ENCODE results near the gene OR52K2. TPM values are rescaled to one million over a fixed set of nuclear protein-coding genes. Genes with fewer than 3 reads are reported as not detected.

Gene OR52K2
- total RNA-seq, 1 donor = not detected

DNA sequence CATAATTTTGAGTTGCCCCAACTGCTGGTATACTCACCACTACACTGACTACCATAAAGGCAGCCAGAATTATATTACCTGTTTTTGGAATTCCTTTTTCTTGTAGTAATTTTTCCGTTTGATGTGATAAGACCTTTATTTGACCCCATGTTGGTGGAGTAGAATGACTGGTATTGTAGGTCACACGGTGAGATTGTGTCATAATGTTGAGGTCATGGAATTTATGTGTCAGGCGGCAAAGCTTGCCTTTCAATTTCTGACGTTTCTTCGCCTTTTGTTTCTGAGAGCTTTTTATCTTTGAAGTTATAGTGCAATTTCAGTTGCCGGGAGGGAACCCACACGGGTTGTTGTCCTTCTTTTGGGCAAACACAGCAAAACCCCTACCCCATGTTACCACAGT is 46.4 kb downstream of the OR52K2 start:
- no peak for DNase-seq (ENCODE audit: insufficient read length, low spot score, missing footprints)
- H3K36me3 ChIP-seq (ENCODE audit: insufficient read depth, low read length) = no peaks in the 10 kb centered on the region
- no peaks in the 10 kb centered on the region for H3K9me3 ChIP-seq (ENCODE audit: low read depth, low read length)
- H2AFZ ChIP-seq (ENCODE audit: low read length) = no peak overlapping the region
- H3K4me2 ChIP-seq (ENCODE audit: insufficient read depth, low read length) = no peak overlapping the region
- no peak overlapping the region for H3K27ac ChIP-seq (ENCODE audit: low read depth, low read length)
- H3K4me3 ChIP-seq (ENCODE audit: insufficient read depth, low read length) = no peak overlapping the region
- no peaks in the 10 kb centered on the region for H4K20me1 ChIP-seq (ENCODE audit: insufficient read depth, low read length)
- TF ChIP-seq, protein P1, sequence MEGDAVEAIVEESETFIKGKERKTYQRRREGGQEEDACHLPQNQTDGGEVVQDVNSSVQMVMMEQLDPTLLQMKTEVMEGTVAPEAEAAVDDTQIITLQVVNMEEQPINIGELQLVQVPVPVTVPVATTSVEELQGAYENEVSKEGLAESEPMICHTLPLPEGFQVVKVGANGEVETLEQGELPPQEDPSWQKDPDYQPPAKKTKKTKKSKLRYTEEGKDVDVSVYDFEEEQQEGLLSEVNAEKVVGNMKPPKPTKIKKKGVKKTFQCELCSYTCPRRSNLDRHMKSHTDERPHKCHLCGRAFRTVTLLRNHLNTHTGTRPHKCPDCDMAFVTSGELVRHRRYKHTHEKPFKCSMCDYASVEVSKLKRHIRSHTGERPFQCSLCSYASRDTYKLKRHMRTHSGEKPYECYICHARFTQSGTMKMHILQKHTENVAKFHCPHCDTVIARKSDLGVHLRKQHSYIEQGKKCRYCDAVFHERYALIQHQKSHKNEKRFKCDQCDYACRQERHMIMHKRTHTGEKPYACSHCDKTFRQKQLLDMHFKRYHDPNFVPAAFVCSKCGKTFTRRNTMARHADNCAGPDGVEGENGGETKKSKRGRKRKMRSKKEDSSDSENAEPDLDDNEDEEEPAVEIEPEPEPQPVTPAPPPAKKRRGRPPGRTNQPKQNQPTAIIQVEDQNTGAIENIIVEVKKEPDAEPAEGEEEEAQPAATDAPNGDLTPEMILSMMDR (IDR thresholded peaks at IDR 0.05; ENCODE audit: extremely low read depth, low read depth, low read length) = no peak
- no peaks in the 10 kb centered on the region for H3K79me2 ChIP-seq (ENCODE audit: insufficient read depth, low read length)
- peaks cover 18% of the 10 kb centered on the region for H3K27me3 ChIP-seq (ENCODE audit: insufficient read depth, low read length)
- no peaks in the 10 kb centered on the region for H3K4me1 ChIP-seq (ENCODE audit: insufficient read depth, low read length)

DNA sequence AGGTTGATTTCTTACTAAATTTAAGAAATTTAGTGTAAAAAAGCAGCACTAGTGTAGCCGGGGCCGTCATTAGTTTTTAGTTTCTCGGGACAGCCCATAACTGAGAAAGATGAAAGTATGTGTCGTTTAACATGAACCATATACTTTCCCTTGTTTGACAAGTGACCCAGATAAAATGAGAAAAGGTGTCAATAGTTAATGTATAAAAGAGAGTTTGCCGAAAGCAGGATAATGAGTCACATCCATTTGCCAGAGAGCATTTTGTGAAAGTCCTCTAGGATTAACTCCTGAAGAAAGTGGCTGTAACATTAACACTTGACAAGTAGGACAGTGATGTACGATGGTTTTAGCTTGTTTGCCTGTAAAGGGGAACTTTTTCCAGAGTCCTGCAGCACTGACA is 46.9 kb downstream of the OR52K2 start:
- H2AFZ ChIP-seq (ENCODE audit: low read length) = no peak overlapping the region
- H3K4me2 ChIP-seq (ENCODE audit: insufficient read depth, low read length) = no peak overlapping the region
- no peaks in the 10 kb centered on the region for H3K9me3 ChIP-seq (ENCODE audit: low read depth, low read length)
- no peaks in the 10 kb centered on the region for H4K20me1 ChIP-seq (ENCODE audit: insufficient read depth, low read length)
- no peak for DNase-seq (ENCODE audit: insufficient read length, low spot score, missing footprints)
- TF ChIP-seq, protein P1 (IDR thresholded peaks at IDR 0.05; ENCODE audit: extremely low read depth, low read depth, low read length) = no peak
- no peak overlapping the region for H3K4me3 ChIP-seq (ENCODE audit: insufficient read depth, low read length)
- peaks cover 18% of the 10 kb centered on the region for H3K27me3 ChIP-seq (ENCODE audit: insufficient read depth, low read length)
- H3K4me1 ChIP-seq (ENCODE audit: insufficient read depth, low read length) = no peaks in the 10 kb centered on the region
- H3K36me3 ChIP-seq (ENCODE audit: insufficient read depth, low read length) = no peaks in the 10 kb centered on the region
- no peaks in the 10 kb centered on the region for H3K79me2 ChIP-seq (ENCODE audit: insufficient read depth, low read length)
- no peak overlapping the region for H3K27ac ChIP-seq (ENCODE audit: low read depth, low read length)

DNA sequence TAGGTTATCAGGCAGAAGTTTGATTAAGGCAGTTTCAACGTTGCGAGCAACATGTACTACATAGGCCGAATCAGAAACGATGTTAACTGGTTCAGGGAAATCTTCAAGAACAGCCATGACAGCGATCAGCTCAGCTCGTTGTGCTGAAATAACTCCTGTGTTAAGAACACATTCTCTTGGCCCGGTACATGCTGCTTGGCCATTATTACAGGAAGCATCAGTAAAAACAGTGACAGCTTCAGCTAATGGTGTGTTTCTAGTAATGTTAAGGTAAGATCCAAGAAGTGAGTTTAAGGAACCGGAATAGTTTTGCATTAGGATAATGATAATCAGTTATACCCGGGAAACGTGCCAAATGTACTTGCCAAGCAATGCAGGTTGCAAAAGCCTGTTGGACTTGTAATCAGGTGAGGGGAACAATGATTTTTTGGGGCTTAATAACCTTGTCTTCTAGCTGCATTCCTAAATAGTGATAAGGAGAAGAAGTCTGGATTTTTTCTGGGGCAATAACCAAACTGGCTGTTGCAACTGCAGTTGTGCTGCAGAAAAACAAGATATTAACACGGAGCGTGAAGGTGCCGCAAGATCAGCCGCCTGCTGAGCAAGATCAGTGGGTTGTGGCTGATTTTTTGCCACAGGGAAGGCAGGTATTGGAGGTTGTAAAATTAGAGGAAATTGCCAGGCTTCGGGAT is 47.6 kb downstream of the OR52K2 start:
- Histone ChIP-seq H4K20me1 (ENCODE audit: insufficient read depth, low read length) (no peaks in the 10 kb centered on the region), H3K27ac (ENCODE audit: low read depth, low read length) (no peak overlapping the region), H3K4me1 (ENCODE audit: insufficient read depth, low read length) (no peaks in the 10 kb centered on the region), H3K9me3 (ENCODE audit: low read depth, low read length) (no peaks in the 10 kb centered on the region), H3K27me3 (ENCODE audit: insufficient read depth, low read length) (peaks cover 18% of the 10 kb centered on the region), H3K36me3 (ENCODE audit: insufficient read depth, low read length) (no peaks in the 10 kb centered on the region), H2AFZ (ENCODE audit: low read length) (no peak overlapping the region), H3K4me3 (ENCODE audit: insufficient read depth, low read length) (no peak overlapping the region), H3K4me2 (ENCODE audit: insufficient read depth, low read length) (no peak overlapping the region), H3K79me2 (ENCODE audit: insufficient read depth, low read length) (no peaks in the 10 kb centered on the region)
- TF ChIP-seq, protein P1 (IDR thresholded peaks at IDR 0.05; ENCODE audit: extremely low read depth, low read depth, low read length) = no peak
- DNase-seq (ENCODE audit: insufficient read length, low spot score, missing footprints) = no peak

Other genes with a start within 250 kb of the OR52K2 start
- not detected in 2 replicates for gene OR52B4, start 80.9 kb upstream of the OR52K2 start, total RNA-seq
- 15.6 and 15.9 TPM in 2 replicates for gene TRIM21, start 55.6 kb upstream of the OR52K2 start, total RNA-seq
- gene OR52K1, start 33.4 kb downstream of the OR52K2 start, total RNA-seq = not detected in 2 replicates
- not detected in 2 replicates for gene OR52M1, start 95.9 kb downstream of the OR52K2 start, total RNA-seq
- gene OR52I2, start 132.4 kb downstream of the OR52K2 start, total RNA-seq = not detected in 2 replicates
- gene OR52I1, start 144.7 kb downstream of the OR52K2 start, total RNA-seq = not detected in 2 replicates
- gene TRIM68, start 158.9 kb downstream of the OR52K2 start, total RNA-seq = 13.6 and 17.7 TPM in 2 replicates
- gene OR51D1, start 188.2 kb downstream of the OR52K2 start, total RNA-seq = not detected in 2 replicates
- not detected in 2 replicates for gene OR51E1, start 194.7 kb downstream of the OR52K2 start, total RNA-seq
- gene OR51E2, start 248.6 kb downstream of the OR52K2 start, total RNA-seq = not detected in 2 replicates

Measured in osteoblast (primary cell).